A673 (cell line): Measurements from ENCODE around the gene ADAMTS13. TPM values are rescaled to one million over a fixed set of nuclear protein-coding genes. Genes with fewer than 3 reads are reported as not detected.

Experiments used
- BruUV-seq: library from RNA; stranded (reverse); fragments of 400-500 nt; replicated peaks from 2 replicates; lab custom pipeline; 2021; lab: Mats Ljungman, UMichigan
- CTCF ChIA-PET: fragments of 300-600 bp; sonication (Branson Sonifier 250); formaldehyde crosslinking; loops from one replicate; lab custom pipeline; 2022; ENCODE audit warnings: antibody characterized with exemption; lab: Charles Lee
- POLR2A ChIA-PET: fragments of 300-600 bp; sonication (Branson Sonifier 250); formaldehyde crosslinking; loops from one replicate; lab custom pipeline; 2022; ENCODE audit warnings: antibody characterized with exemption; ENCODE audit not compliant: low non-redundant PET; lab: Charles Lee
- DNase-seq: peaks from one replicate; pipeline ENCODE4 v3.0.0-alpha.2; 2015; ENCODE audit warnings: low spot score
- H3K27ac ChIP-seq: fragments of 200-600 bp; sonication (generic); 2 replicates; pipeline ENCODE4 v1.5.1; 2016; ENCODE audit warnings: mixed run types, low read depth, mild to moderate bottlenecking, mixed read lengths, antibody characterized with exemption, low read length; ENCODE audit not compliant: poor library complexity, severe bottlenecking
- H3K27me3 ChIP-seq: fragments of 200-600 bp; sonication (generic); replicated peaks from 2 replicates; pipeline ENCODE4 v1.6.1; 2017; ENCODE audit warnings: mixed run types, low read depth, mild to moderate bottlenecking, mixed read lengths, antibody characterized with exemption, low read length; ENCODE audit not compliant: insufficient read depth, poor library complexity
- H3K36me3 ChIP-seq: fragments of 200-600 bp; sonication (generic); 2 replicates; pipeline ENCODE4 v1.6.1; 2016; ENCODE audit warnings: mixed run types, mild to moderate bottlenecking, mixed read lengths, antibody characterized with exemption, low read length; ENCODE audit not compliant: insufficient read depth, poor library complexity, severe bottlenecking
- H3K4me1 ChIP-seq: fragments of 200-600 bp; sonication (generic); 2 replicates; pipeline ENCODE4 v1.6.1; 2017; ENCODE audit warnings: mixed run types, mild to moderate bottlenecking, mixed read lengths, antibody characterized with exemption, low read length; ENCODE audit not compliant: insufficient read depth, poor library complexity, severe bottlenecking
- H3K4me3 ChIP-seq: fragments of 200-600 bp; sonication (generic); 2 replicates; pipeline ENCODE4 v1.5.1; 2016; ENCODE audit warnings: low read depth, mixed run types, mild to moderate bottlenecking, mixed read lengths, low read length; ENCODE audit not compliant: poor library complexity, severe bottlenecking
- H3K9me3 ChIP-seq: fragments of 200-600 bp; sonication (generic); 2 replicates; pipeline ENCODE4 v1.6.1; 2016; ENCODE audit warnings: mixed run types, low read depth, mild to moderate bottlenecking, mixed read lengths, antibody characterized with exemption, low read length; ENCODE audit not compliant: poor library complexity, severe bottlenecking
- EZH2 ChIP-seq: fragments of 200-600 bp; sonication (generic); IDR thresholded peaks from 2 replicates; pipeline ENCODE4 v1.6.1; 2017; ENCODE audit warnings: borderline replicate concordance, low read depth, mild to moderate bottlenecking, mixed read lengths, antibody characterized with exemption, low read length; ENCODE audit not compliant: poor library complexity, severe bottlenecking
- intact Hi-C: fragments of 100-400 bp; cut with micrococcal nuclease; formaldehyde crosslinking; loops from one replicate; pipeline ENCODE4 v1.10.0; 2022; ENCODE audit not compliant: unreplicated experiment
- total RNA-seq: library from RNA; stranded (reverse); gene quantifications from 2 replicates; pipeline ENCODE4 v1.2.3, GENCODE V29; 2021
- TF ChIP-seq, protein P1 (sequence below): fragments of 300-800, 200-600 bp; sonication (generic); conservative IDR thresholded peaks from 2 replicates; pipeline ENCODE4 v1.5.1; 2017; ENCODE audit warnings: low read depth, mild to moderate bottlenecking, antibody characterized with exemption, low read length, moderate library complexity, mixed read lengths

Gene ADAMTS13
- total RNA-seq, 1 experiment from 2014 or later: 1.3 TPM

DNA sequence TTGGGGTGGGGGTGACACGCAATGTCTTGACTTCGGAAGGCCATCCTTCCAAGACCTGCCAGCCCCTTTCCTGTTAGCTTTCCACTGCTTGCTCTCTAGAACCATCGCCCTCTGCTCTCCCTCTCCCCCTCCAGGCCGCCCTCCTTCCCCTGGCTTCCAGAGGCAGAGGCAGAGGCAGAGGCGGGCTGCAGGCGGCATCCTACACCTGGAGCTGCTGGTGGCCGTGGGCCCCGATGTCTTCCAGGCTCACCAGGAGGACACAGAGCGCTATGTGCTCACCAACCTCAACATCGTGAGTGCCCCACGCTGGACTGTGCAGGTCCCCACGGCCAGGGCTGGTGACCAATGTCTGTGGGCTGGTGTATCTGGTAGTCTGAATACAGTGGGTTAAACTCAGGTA, 2.0 kb downstream of the ADAMTS13 start:
- no peaks in the 10 kb centered on the region for H3K36me3 ChIP-seq
- no peaks in the 10 kb centered on the region for H3K9me3 ChIP-seq
- no peak overlapping the region for H3K27ac ChIP-seq
- intact Hi-C loops: no loop called here
- ChIA-PET POLR2A (no interaction called here), CTCF (no interaction called here)
- H3K4me3 ChIP-seq: no peak overlapping the region
- TF ChIP-seq, protein P1, sequence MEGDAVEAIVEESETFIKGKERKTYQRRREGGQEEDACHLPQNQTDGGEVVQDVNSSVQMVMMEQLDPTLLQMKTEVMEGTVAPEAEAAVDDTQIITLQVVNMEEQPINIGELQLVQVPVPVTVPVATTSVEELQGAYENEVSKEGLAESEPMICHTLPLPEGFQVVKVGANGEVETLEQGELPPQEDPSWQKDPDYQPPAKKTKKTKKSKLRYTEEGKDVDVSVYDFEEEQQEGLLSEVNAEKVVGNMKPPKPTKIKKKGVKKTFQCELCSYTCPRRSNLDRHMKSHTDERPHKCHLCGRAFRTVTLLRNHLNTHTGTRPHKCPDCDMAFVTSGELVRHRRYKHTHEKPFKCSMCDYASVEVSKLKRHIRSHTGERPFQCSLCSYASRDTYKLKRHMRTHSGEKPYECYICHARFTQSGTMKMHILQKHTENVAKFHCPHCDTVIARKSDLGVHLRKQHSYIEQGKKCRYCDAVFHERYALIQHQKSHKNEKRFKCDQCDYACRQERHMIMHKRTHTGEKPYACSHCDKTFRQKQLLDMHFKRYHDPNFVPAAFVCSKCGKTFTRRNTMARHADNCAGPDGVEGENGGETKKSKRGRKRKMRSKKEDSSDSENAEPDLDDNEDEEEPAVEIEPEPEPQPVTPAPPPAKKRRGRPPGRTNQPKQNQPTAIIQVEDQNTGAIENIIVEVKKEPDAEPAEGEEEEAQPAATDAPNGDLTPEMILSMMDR: no peak
- no peak for TF ChIP-seq EZH2
- no peak for DNase-seq
- H3K4me1 ChIP-seq: no peaks in the 10 kb centered on the region
- no TSS peak for BruUV-seq
- peaks cover 7% of the 10 kb centered on the region for H3K27me3 ChIP-seq

DNA sequence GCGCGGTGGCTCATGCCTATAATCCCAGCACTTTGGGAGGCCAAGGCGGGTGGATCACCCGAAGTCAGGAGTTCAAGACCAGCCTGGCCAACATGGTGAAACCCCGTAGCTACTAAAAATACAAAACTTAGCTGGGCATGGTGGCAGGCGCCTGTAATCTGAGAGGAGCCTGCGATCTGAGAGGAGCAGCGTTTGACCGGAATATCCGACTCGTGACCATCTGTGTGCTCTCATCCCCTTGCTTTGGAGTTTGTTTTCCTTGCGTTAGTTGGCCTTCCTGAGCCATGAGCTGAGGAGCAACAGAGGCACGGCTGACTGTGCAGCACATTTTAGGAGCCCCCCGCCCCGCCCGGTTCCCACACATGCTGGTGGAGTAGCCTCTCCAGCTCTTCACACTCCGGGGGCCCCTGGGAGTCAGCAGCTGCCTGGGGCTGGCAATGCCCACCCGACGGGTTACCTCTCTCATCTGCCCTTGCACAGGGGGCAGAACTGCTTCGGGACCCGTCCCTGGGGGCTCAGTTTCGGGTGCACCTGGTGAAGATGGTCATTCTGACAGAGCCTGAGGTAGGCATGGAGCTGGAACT, 3.0 kb downstream of the ADAMTS13 start:
- Histone ChIP-seq H3K27me3 (peaks cover 7% of the 10 kb centered on the region), H3K4me3 (no peak overlapping the region), H3K9me3 (no peaks in the 10 kb centered on the region), H3K36me3 (no peaks in the 10 kb centered on the region), H3K27ac (no peak overlapping the region), H3K4me1 (no peaks in the 10 kb centered on the region)
- DNase-seq: no peak
- ChIA-PET POLR2A (no interaction called here), CTCF (no interaction called here)
- BruUV-seq: no TSS peak
- intact Hi-C loops: no loop called here
- TF ChIP-seq EZH2: no peak
- TF ChIP-seq, protein P1: no peak

DNA sequence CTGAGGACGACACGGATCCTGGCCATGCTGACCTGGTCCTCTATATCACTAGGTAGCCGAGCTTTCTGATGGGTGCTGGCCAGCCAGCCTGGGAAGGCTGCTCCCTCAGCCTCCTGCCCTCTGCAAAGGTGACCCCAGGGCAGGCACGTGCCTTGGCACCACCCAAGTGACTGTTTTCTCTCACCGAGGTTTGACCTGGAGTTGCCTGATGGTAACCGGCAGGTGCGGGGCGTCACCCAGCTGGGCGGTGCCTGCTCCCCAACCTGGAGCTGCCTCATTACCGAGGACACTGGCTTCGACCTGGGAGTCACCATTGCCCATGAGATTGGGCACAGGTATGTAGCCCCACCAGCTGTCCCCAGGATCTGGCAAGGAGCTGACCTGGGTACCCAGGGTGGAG, 3.8 kb downstream of the ADAMTS13 start:
- Histone ChIP-seq H3K36me3 (no peaks in the 10 kb centered on the region), H3K27me3 (peaks cover 7% of the 10 kb centered on the region), H3K27ac (no peak overlapping the region), H3K4me1 (no peaks in the 10 kb centered on the region), H3K4me3 (no peak overlapping the region), H3K9me3 (no peaks in the 10 kb centered on the region)
- no TSS peak for BruUV-seq
- CTCF ChIA-PET: no interaction called here
- POLR2A ChIA-PET: no interaction called here
- TF ChIP-seq, protein P1: no peak
- TF ChIP-seq EZH2: no peak
- intact Hi-C loops: no loop called here
- DNase-seq: no peak
